ENCODE results near the gene TP63. TPM values are rescaled to one million over a fixed set of nuclear protein-coding genes. Genes with fewer than 3 reads are reported as not detected.

Gene TP63
- total RNA-seq, 1 donor from 2014 or later = 7.8 TPM

- H3K4me3 ChIP-seq (ENCODE audit: low read length in 3 of 3) = no peak overlapping the region
- no peak overlapping the region for H3K9ac ChIP-seq (ENCODE audit: low read depth in 1 of 3, low read length in 3 of 3)
- H3K4me1 ChIP-seq (ENCODE audit: control insufficient read depth in 3 of 3, insufficient read depth in 3 of 3, low read length in 3 of 3) = no peaks in the 10 kb centered on the region
- H3K27me3 ChIP-seq (ENCODE audit: control insufficient read depth in 3 of 3, insufficient read depth in 3 of 3, low read length in 3 of 3) = no peaks in the 10 kb centered on the region
- H3K36me3 ChIP-seq (ENCODE audit: control insufficient read depth in 3 of 3, insufficient read depth in 3 of 3, low read length in 3 of 3) = no peaks in the 10 kb centered on the region
- no peaks in the 10 kb centered on the region for H3K9me3 ChIP-seq (ENCODE audit: control insufficient read depth in 3 of 3, low read length in 3 of 3)
- no peak overlapping the region for H3K27ac ChIP-seq (ENCODE audit: low read depth, low read length)
Measured at GRCh38 chr3:189797103-189797750, 166.0 kb downstream of the TP63 start.

GRCh38 chr3:189799366-189799765 is 168.2 kb downstream of the TP63 start:
- Histone ChIP-seq H3K4me3 (ENCODE audit: low read length in 3 of 3) (no peak overlapping the region), H3K27ac (ENCODE audit: low read depth, low read length) (no peak overlapping the region), H3K9me3 (ENCODE audit: control insufficient read depth in 3 of 3, low read length in 3 of 3) (no peaks in the 10 kb centered on the region), H3K27me3 (ENCODE audit: control insufficient read depth in 3 of 3, insufficient read depth in 3 of 3, low read length in 3 of 3) (no peaks in the 10 kb centered on the region), H3K4me1 (ENCODE audit: control insufficient read depth in 3 of 3, insufficient read depth in 3 of 3, low read length in 3 of 3) (no peaks in the 10 kb centered on the region), H3K36me3 (ENCODE audit: control insufficient read depth in 3 of 3, insufficient read depth in 3 of 3, low read length in 3 of 3) (no peaks in the 10 kb centered on the region), H3K9ac (ENCODE audit: low read depth in 1 of 3, low read length in 3 of 3) (no peak overlapping the region)

GRCh38 chr3:189800436-189800835 is 169.2 kb downstream of the TP63 start:
- Histone ChIP-seq H3K9ac (ENCODE audit: low read depth in 1 of 3, low read length in 3 of 3) (no peak overlapping the region), H3K36me3 (ENCODE audit: control insufficient read depth in 3 of 3, insufficient read depth in 3 of 3, low read length in 3 of 3) (no peaks in the 10 kb centered on the region), H3K27me3 (ENCODE audit: control insufficient read depth in 3 of 3, insufficient read depth in 3 of 3, low read length in 3 of 3) (no peaks in the 10 kb centered on the region), H3K4me3 (ENCODE audit: low read length in 3 of 3) (no peak overlapping the region), H3K27ac (ENCODE audit: low read depth, low read length) (no peak overlapping the region), H3K9me3 (ENCODE audit: control insufficient read depth in 3 of 3, low read length in 3 of 3) (no peaks in the 10 kb centered on the region), H3K4me1 (ENCODE audit: control insufficient read depth in 3 of 3, insufficient read depth in 3 of 3, low read length in 3 of 3) (peaks cover 0 to 1% (median 1%) of the 10 kb centered on the region in 3 donors)

- Histone ChIP-seq H3K9me3 (ENCODE audit: control insufficient read depth in 3 of 3, low read length in 3 of 3) (no peaks in the 10 kb centered on the region), H3K9ac (ENCODE audit: low read depth in 1 of 3, low read length in 3 of 3) (no peak overlapping the region), H3K27me3 (ENCODE audit: control insufficient read depth in 3 of 3, insufficient read depth in 3 of 3, low read length in 3 of 3) (no peaks in the 10 kb centered on the region), H3K4me3 (ENCODE audit: low read length in 3 of 3) (no peak overlapping the region), H3K27ac (ENCODE audit: low read depth, low read length) (no peak overlapping the region), H3K4me1 (ENCODE audit: control insufficient read depth in 3 of 3, insufficient read depth in 3 of 3, low read length in 3 of 3) (peaks cover 4 to 14% (median 9%) of the 10 kb centered on the region in 3 donors), H3K36me3 (ENCODE audit: control insufficient read depth in 3 of 3, insufficient read depth in 3 of 3, low read length in 3 of 3) (peaks cover under 1 to 7% (median 4%) of the 10 kb centered on the region in 3 donors)
Measured at GRCh38 chr3:189803254-189803653, 172.1 kb downstream of the TP63 start.

GRCh38 chr3:189805375-189806067 is 174.3 kb downstream of the TP63 start:
- Histone ChIP-seq H3K4me3 (ENCODE audit: low read length in 3 of 3) (no peak overlapping the region), H3K9me3 (ENCODE audit: control insufficient read depth in 3 of 3, low read length in 3 of 3) (no peaks in the 10 kb centered on the region), H3K27ac (ENCODE audit: low read depth, low read length) (no peak overlapping the region), H3K27me3 (ENCODE audit: control insufficient read depth in 3 of 3, insufficient read depth in 3 of 3, low read length in 3 of 3) (no peaks in the 10 kb centered on the region), H3K4me1 (ENCODE audit: control insufficient read depth in 3 of 3, insufficient read depth in 3 of 3, low read length in 3 of 3) (peaks cover 6 to 18% (median 9%) of the 10 kb centered on the region in 3 donors), H3K9ac (ENCODE audit: low read depth in 1 of 3, low read length in 3 of 3) (no peak overlapping the region), H3K36me3 (ENCODE audit: control insufficient read depth in 3 of 3, insufficient read depth in 3 of 3, low read length in 3 of 3) (peaks cover 3 to 11% (median 4%) of the 10 kb centered on the region in 3 donors)

GRCh38 chr3:189806171-189806951 is 175.2 kb downstream of the TP63 start:
- Histone ChIP-seq H3K4me3 (ENCODE audit: low read length in 3 of 3) (no peak overlapping the region), H3K4me1 (ENCODE audit: control insufficient read depth in 3 of 3, insufficient read depth in 3 of 3, low read length in 3 of 3) (peaks cover 6 to 18% (median 9%) of the 10 kb centered on the region in 3 donors), H3K27me3 (ENCODE audit: control insufficient read depth in 3 of 3, insufficient read depth in 3 of 3, low read length in 3 of 3) (no peaks in the 10 kb centered on the region), H3K36me3 (ENCODE audit: control insufficient read depth in 3 of 3, insufficient read depth in 3 of 3, low read length in 3 of 3) (peaks cover 3 to 14% (median 4%) of the 10 kb centered on the region in 3 donors), H3K9ac (ENCODE audit: low read depth in 1 of 3, low read length in 3 of 3) (peak overlapping the region in 1 of 3 donors; percentile 17), H3K9me3 (ENCODE audit: control insufficient read depth in 3 of 3, low read length in 3 of 3) (no peaks in the 10 kb centered on the region), H3K27ac (ENCODE audit: low read depth, low read length) (peak overlapping the region; percentile 54)

GRCh38 chr3:189808246-189809007 is 177.2 kb downstream of the TP63 start:
- H3K4me3 ChIP-seq (ENCODE audit: low read length in 3 of 3) = no peak overlapping the region
- H3K9ac ChIP-seq (ENCODE audit: low read depth in 1 of 3, low read length in 3 of 3) = no peak overlapping the region
- H3K27me3 ChIP-seq (ENCODE audit: control insufficient read depth in 3 of 3, insufficient read depth in 3 of 3, low read length in 3 of 3) = no peaks in the 10 kb centered on the region
- H3K9me3 ChIP-seq (ENCODE audit: control insufficient read depth in 3 of 3, low read length in 3 of 3) = no peaks in the 10 kb centered on the region
- H3K27ac ChIP-seq (ENCODE audit: low read depth, low read length) = no peak overlapping the region
- H3K36me3 ChIP-seq (ENCODE audit: control insufficient read depth in 3 of 3, insufficient read depth in 3 of 3, low read length in 3 of 3) = peaks cover 3 to 14% (median 4%) of the 10 kb centered on the region in 3 donors
- peaks cover 10 to 25% (median 15%) of the 10 kb centered on the region in 3 donors for H3K4me1 ChIP-seq (ENCODE audit: control insufficient read depth in 3 of 3, insufficient read depth in 3 of 3, low read length in 3 of 3)

GRCh38 chr3:189809583-189809982 is 178.4 kb downstream of the TP63 start:
- Histone ChIP-seq H3K9ac (ENCODE audit: low read depth in 1 of 3, low read length in 3 of 3) (no peak overlapping the region), H3K27me3 (ENCODE audit: control insufficient read depth in 3 of 3, insufficient read depth in 3 of 3, low read length in 3 of 3) (no peaks in the 10 kb centered on the region), H3K9me3 (ENCODE audit: control insufficient read depth in 3 of 3, low read length in 3 of 3) (no peaks in the 10 kb centered on the region), H3K27ac (ENCODE audit: low read depth, low read length) (no peak overlapping the region), H3K36me3 (ENCODE audit: control insufficient read depth in 3 of 3, insufficient read depth in 3 of 3, low read length in 3 of 3) (peaks cover 3 to 14% (median 4%) of the 10 kb centered on the region in 3 donors), H3K4me3 (ENCODE audit: low read length in 3 of 3) (no peak overlapping the region), H3K4me1 (ENCODE audit: control insufficient read depth in 3 of 3, insufficient read depth in 3 of 3, low read length in 3 of 3) (peaks cover 13 to 25% (median 15%) of the 10 kb centered on the region in 3 donors)

- Histone ChIP-seq H3K36me3 (ENCODE audit: control insufficient read depth in 3 of 3, insufficient read depth in 3 of 3, low read length in 3 of 3) (peaks cover 3 to 10% (median 3%) of the 10 kb centered on the region in 3 donors), H3K9me3 (ENCODE audit: control insufficient read depth in 3 of 3, low read length in 3 of 3) (no peaks in the 10 kb centered on the region), H3K4me1 (ENCODE audit: control insufficient read depth in 3 of 3, insufficient read depth in 3 of 3, low read length in 3 of 3) (peaks cover 9 to 17% (median 9%) of the 10 kb centered on the region in 3 donors), H3K27ac (ENCODE audit: low read depth, low read length) (peak overlapping the region; percentile 64), H3K27me3 (ENCODE audit: control insufficient read depth in 3 of 3, insufficient read depth in 3 of 3, low read length in 3 of 3) (no peaks in the 10 kb centered on the region), H3K9ac (ENCODE audit: low read depth in 1 of 3, low read length in 3 of 3) (peak overlapping the region in 2 of 3 donors; percentile 48 to 54), H3K4me3 (ENCODE audit: low read length in 3 of 3) (peak overlapping the region in 1 of 3 donors; percentile 23)
Measured at GRCh38 chr3:189812806-189813465, 181.7 kb downstream of the TP63 start.
